Activated CD4-positive, alpha-beta memory T cell treated with anti-CD3 and anti-CD28 coated beads for 36 hours (primary cell): ENCODE results near the gene ATP2B1. TPM values are rescaled to one million over a fixed set of nuclear protein-coding genes. Genes with fewer than 3 reads are reported as not detected.

ENCODE experiments used
- CTCF ChIA-PET: fragments of 350-600 bp; sonication (Branson Sonifier 250); formaldehyde crosslinking; loops from one replicate; lab custom pipeline; 2021; ENCODE audit warnings: antibody characterized with exemption, inconsistent platforms; lab: Charles Lee
- POLR2A ChIA-PET: fragments of 350-600 bp; sonication (Branson Sonifier 250); formaldehyde crosslinking; loops from one replicate; lab custom pipeline; 2021; ENCODE audit warnings: antibody characterized with exemption; lab: Charles Lee
- DNase-seq: peaks from one replicate; pipeline ENCODE4 v3.0.0-alpha.2; 2020
- H3K27ac Mint-ChIP-seq: one replicate; pipeline ENCODE4 v1.8.0; 2021; ENCODE audit warnings: mixed read lengths
- H3K27me3 Mint-ChIP-seq: one replicate; pipeline ENCODE4 v1.8.0; 2021; ENCODE audit warnings: mixed read lengths
- H3K36me3 Mint-ChIP-seq: one replicate; pipeline ENCODE4 v1.8.0; 2021; ENCODE audit warnings: mixed read lengths
- H3K4me1 Mint-ChIP-seq: one replicate; pipeline ENCODE4 v1.8.0; 2021; ENCODE audit warnings: low read depth, mixed read lengths
- H3K4me3 Mint-ChIP-seq: one replicate; pipeline ENCODE4 v1.8.0; 2021; ENCODE audit warnings: mild to moderate bottlenecking, mixed read lengths
- H3K9me3 Mint-ChIP-seq: one replicate; pipeline ENCODE4 v1.8.0; 2021; ENCODE audit warnings: mixed read lengths
- intact Hi-C: fragments of 100-400 bp; cut with micrococcal nuclease; formaldehyde crosslinking; loops from one replicate; pipeline ENCODE4 v1.15.1; 2023
- total RNA-seq, 2 experiments: library from RNA; stranded (reverse); gene quantifications; one replicate each; pipeline ENCODE4 v1.2.3, GENCODE V29; 2021

The ATP2B1 gene
- total RNA-seq, 2 experiments from 2014 or later: 22.6 to 24.8 TPM

DNA sequence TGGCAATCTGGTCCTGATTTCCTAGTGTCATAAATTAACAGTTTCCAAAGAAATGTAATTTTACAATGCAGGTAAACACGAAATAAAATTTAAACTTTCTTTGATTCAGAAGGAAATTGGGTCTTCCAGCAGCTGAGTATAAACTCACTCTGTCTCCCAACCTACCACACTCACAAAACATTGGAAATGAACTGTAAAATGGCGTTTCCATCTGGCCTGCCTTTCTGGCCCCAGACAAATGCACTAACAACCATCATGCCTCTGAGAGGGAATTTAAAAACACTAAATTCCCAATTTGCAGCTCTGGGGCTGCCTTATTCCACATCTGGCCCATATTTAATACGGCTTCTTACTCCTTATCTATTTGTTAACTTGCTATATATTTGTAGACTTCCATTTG is 19.3 kb downstream of the ATP2B1 start:
- CTCF ChIA-PET: no interaction called here
- intact Hi-C loops: no loop called here
- DNase-seq: no peak
- H3K4me3 Mint-ChIP-seq: no peak overlapping the region
- no peaks in the 10 kb centered on the region for H3K36me3 Mint-ChIP-seq
- POLR2A ChIA-PET: no interaction called here
- H3K27ac Mint-ChIP-seq: no peak overlapping the region
- peaks cover under 1% of the 10 kb centered on the region for H3K9me3 Mint-ChIP-seq
- H3K4me1 Mint-ChIP-seq: peaks cover 62% of the 10 kb centered on the region
- H3K27me3 Mint-ChIP-seq: no peaks in the 10 kb centered on the region

DNA sequence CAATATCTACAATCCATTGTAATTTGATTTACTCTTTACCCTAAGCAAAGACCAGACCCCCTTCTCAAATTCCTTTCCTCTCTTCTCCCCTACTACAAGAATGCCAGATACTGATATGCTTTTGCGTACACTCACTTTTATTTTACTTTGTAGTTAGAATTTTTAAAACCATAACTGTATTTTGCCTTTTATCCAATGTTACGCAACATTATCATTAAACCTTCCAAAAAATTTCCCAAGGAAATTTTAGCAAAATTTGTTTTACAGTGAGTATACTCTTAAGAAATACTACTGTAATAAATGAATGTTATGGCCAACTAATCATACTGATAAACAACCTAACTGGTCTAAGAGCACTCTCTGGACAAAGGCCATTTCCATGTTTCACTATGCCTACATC is 22.3 kb downstream of the ATP2B1 start:
- intact Hi-C loops: no loop called here
- Mint-ChIP-seq H3K4me3 (no peak overlapping the region), H3K36me3 (peaks cover 14% of the 10 kb centered on the region), H3K27me3 (no peaks in the 10 kb centered on the region), H3K4me1 (peaks cover 49% of the 10 kb centered on the region), H3K27ac (no peak overlapping the region), H3K9me3 (peaks cover 23% of the 10 kb centered on the region)
- no peak for DNase-seq
- CTCF ChIA-PET: no interaction called here
- POLR2A ChIA-PET: no interaction called here

DNA sequence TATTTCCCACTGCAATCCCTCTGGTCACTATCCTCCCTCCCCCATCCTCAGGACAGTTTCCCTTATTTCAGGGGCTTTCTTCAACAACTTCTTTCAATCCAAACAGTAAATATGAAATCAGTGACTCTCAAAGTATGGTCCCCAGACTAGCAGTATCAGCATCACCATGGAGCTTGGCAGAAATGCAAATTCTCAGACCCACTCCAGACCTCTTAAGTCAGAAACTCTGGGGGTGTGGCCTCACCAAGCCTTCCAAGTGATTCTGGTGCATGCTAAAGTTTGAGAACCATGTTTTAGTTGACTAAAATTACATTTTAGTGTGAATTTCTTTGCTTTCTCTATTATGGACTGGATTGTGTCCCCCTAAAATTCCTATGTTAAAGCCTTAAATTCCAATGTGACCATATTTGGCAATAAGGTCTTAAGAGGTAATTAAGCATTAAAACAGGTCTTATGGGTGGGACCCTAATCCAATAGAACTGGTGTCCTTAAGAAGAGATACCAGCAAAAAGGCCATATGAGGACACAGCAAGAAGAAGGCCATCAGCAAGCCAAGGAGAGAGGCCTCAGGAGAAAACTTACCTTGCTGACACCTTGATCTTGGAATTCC is 23.2 kb downstream of the ATP2B1 start:
- peaks cover 47% of the 10 kb centered on the region for H3K4me1 Mint-ChIP-seq
- POLR2A ChIA-PET: no interaction called here

DNA sequence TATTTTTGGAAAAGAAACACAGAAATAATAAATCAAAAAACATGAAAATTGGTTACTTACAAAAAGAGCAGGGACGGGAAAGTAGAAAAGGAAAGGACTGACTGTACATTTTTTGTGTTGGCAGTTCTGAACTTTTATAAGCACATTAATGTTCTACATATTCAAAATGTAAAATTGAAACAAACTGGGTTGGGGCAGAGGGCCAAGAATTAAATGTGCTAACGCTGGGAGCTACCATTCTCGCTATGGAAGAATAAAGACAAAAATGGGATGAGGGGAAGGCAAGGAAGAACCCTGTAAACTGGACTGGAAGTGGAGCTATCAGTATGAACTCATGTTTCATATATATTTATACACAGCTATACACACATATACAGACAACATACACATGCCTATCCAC is 24.5 kb downstream of the ATP2B1 start:
- H3K4me1 Mint-ChIP-seq: peaks cover 51% of the 10 kb centered on the region
- H3K4me3 Mint-ChIP-seq: no peak overlapping the region
- no peaks in the 10 kb centered on the region for H3K27me3 Mint-ChIP-seq
- no peak overlapping the region for H3K27ac Mint-ChIP-seq
- no peak for DNase-seq
- POLR2A ChIA-PET: interaction anchor here (1.4 kb wide), 1 partner anchor 25 kb away, joined by 3 read pairs; no protein-coding TSS in a partner anchor
- peaks cover 39% of the 10 kb centered on the region for H3K9me3 Mint-ChIP-seq
- peaks cover 29% of the 10 kb centered on the region for H3K36me3 Mint-ChIP-seq
- intact Hi-C loops: no loop called here
- CTCF ChIA-PET: no interaction called here

More for the DNA sequence above, 23.2 kb downstream of the ATP2B1 start:
- Mint-ChIP-seq H3K9me3 (peaks cover 29% of the 10 kb centered on the region), H3K27me3 (no peaks in the 10 kb centered on the region), H3K4me3 (no peak overlapping the region), H3K36me3 (peaks cover 21% of the 10 kb centered on the region), H3K27ac (no peak overlapping the region)
- no peak for DNase-seq
- intact Hi-C loops: no loop called here
- CTCF ChIA-PET: no interaction called here

DNA sequence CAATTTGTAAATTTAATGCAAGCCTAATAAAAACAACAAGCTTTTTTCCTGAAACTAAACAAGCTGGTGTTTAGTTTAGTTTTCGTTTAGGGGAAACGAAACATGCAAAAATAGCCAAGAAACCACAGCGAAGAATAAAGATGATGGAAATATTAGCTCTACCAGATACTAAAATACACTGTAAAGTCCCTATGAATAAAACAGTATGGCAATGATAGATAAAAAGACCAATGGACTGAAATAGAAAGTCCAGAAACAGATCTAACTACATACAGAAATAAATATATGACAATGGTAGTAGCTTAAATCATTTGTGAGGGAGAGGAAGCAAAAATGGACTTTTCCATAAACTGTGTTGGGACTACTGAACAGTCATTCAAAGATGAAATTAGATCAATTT is 26.4 kb downstream of the ATP2B1 start:
- Mint-ChIP-seq H3K4me1 (peaks cover 54% of the 10 kb centered on the region), H3K36me3 (peaks cover 29% of the 10 kb centered on the region), H3K4me3 (no peak overlapping the region), H3K27ac (no peak overlapping the region), H3K27me3 (no peaks in the 10 kb centered on the region), H3K9me3 (peaks cover 39% of the 10 kb centered on the region)
- ChIA-PET CTCF (no interaction called here), POLR2A (no interaction called here)
- intact Hi-C loops: no loop called here
- DNase-seq: no peak

DNA sequence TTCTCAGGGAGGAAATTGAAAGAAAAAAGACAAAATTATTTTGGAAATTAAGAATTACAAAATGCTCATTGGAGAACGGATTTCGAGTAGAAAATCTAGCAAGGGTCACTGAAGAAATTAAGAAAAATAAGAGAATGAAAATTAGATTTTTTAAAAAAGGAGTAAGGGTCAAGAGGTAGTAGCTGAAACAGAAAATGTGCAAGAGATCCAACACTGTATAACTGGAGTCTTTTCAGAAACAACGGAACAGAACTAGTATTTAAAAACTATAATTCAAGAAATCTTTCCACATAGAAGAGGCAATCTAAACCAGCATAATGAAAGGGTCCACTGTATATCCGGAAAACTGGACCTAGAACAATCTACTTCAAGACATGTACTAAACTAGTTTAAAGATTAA is 28.2 kb downstream of the ATP2B1 start:
- Mint-ChIP-seq H3K27me3 (no peaks in the 10 kb centered on the region), H3K4me1 (peaks cover 61% of the 10 kb centered on the region), H3K27ac (no peak overlapping the region), H3K36me3 (peaks cover 29% of the 10 kb centered on the region), H3K4me3 (no peak overlapping the region), H3K9me3 (peaks cover 39% of the 10 kb centered on the region)
- CTCF ChIA-PET: no interaction called here
- DNase-seq: no peak
- intact Hi-C loops: no loop called here
- POLR2A ChIA-PET: no interaction called here

DNA sequence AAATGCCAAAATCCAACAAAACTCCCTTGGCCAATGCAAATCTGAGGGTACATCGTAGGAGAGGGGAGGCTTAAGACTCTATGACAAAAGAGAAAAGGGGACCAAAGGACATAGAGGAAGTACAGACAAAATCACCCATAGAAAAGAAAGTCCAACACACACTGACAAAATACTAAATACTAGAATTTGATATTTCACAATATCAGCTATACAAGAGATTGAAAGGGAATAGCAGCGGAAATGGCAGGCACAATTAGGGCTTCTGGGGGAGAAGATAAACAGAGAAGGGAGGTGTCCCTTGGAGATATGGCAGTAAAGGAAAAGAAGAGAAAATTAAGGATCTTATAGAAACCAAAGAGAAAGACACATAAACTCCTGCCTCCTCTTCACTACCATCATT is 29.0 kb downstream of the ATP2B1 start:
- no peaks in the 10 kb centered on the region for H3K27me3 Mint-ChIP-seq

DNA sequence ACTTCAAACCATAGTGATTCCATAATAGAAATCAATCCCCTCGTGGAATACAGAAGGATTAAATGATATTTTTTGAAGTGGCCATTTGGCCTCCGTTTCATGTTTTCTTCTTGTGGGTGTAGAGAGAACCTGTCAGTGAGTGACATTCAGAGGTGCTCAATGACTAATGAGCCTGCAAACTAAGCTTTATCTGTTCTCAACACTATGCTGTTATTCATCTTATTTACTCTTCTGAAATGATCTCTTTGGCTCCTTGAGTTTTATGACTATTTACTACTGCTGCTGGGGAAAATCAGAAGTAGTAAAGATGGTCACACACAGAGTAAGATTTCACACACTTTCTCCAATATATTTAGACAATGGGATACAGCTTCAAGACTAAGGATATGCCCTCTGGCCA is 30.4 kb downstream of the ATP2B1 start:
- POLR2A ChIA-PET: interaction anchor here (1.0 kb wide), 1 partner anchor 12 kb away, joined by 3 read pairs; no protein-coding TSS in a partner anchor
- CTCF ChIA-PET: no interaction called here
- peaks cover 24% of the 10 kb centered on the region for H3K36me3 Mint-ChIP-seq
- no peak overlapping the region for H3K4me3 Mint-ChIP-seq
- H3K27me3 Mint-ChIP-seq: no peaks in the 10 kb centered on the region
- no peak for DNase-seq
- peaks cover 60% of the 10 kb centered on the region for H3K4me1 Mint-ChIP-seq
- H3K27ac Mint-ChIP-seq: no peak overlapping the region
- intact Hi-C loops: loop anchor here (2.0 to 10.0 kb wide), 2 partner anchors 15 to 663 kb away; no protein-coding TSS in a partner anchor
- H3K9me3 Mint-ChIP-seq: peaks cover 32% of the 10 kb centered on the region

More for the DNA sequence above, 29.0 kb downstream of the ATP2B1 start:
- ChIA-PET CTCF (no interaction called here), POLR2A (no interaction called here)
- no peak for DNase-seq
- Mint-ChIP-seq H3K36me3 (peaks cover 29% of the 10 kb centered on the region), H3K9me3 (peaks cover 39% of the 10 kb centered on the region), H3K4me3 (no peak overlapping the region), H3K4me1 (peaks cover 56% of the 10 kb centered on the region), H3K27ac (no peak overlapping the region)
- intact Hi-C loops: loop anchor here (2.0 to 10.0 kb wide), 2 partner anchors 17 to 665 kb away; no protein-coding TSS in a partner anchor

DNA sequence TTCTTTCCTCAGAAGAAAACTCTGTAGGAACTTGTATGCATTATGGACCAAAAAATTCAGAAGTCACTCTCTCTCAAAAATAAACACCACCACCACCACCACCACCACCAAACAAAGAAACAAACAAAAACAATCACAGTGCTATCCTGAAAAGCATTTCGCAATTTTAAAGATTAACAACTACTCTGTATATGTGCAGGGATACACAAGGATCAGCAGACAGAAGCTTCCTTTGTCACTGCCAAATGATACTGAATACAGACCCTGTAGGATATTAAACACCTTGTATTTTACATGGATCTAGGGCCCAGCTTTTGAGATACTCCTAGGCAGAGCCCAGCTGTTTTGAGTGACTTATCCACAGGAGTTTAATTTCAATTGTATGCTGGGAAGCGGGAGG is 31.7 kb downstream of the ATP2B1 start:
- POLR2A ChIA-PET: interaction anchor here (0.6 kb wide), 1 partner anchor 13 kb away, joined by 3 read pairs; no protein-coding TSS in a partner anchor
- no peak overlapping the region for H3K4me3 Mint-ChIP-seq
- H3K27me3 Mint-ChIP-seq: no peaks in the 10 kb centered on the region
- H3K4me1 Mint-ChIP-seq: peaks cover 73% of the 10 kb centered on the region
- no peak overlapping the region for H3K27ac Mint-ChIP-seq
- CTCF ChIA-PET: interaction anchor here (0.7 to 0.8 kb wide), 2 partner anchors 14 to 32 kb away, joined by 3 read pairs; partner anchors contain the start of gene ATP2B1
- H3K9me3 Mint-ChIP-seq: peaks cover 19% of the 10 kb centered on the region
- peaks cover 18% of the 10 kb centered on the region for H3K36me3 Mint-ChIP-seq
- DNase-seq: no peak
- intact Hi-C loops: loop anchor here (10.0 kb wide), 1 partner anchor 662 kb away; no protein-coding TSS in a partner anchor

DNA sequence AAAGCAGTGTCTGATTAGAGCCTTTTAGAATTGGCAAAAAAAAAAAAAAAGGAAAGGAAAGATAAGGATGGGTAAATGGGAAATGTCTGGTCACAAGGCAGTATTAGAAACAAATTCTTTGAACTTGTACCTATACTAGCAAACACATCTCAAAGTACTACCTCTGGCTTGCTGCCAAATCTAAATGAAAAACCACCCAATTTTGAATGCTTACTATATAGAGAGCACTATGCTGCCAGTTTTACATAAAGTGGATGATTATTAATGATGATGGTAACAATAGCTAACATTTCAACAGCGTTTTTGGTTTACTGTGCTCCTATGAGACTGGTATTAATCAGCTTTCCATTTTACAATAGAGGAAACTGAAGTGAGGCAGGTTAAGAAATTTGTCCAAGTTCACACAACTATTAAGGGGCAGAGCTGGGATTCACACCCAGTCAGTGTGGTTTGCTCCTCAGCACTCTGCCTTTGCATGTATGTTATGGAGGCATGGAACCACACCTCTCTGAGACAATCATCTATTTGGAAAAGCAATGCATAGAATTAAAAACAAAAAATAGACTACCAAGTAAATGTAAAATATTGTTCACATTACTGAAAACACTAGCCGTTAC is 34.2 kb downstream of the ATP2B1 start:
- H3K4me3 Mint-ChIP-seq: no peak overlapping the region

DNA sequence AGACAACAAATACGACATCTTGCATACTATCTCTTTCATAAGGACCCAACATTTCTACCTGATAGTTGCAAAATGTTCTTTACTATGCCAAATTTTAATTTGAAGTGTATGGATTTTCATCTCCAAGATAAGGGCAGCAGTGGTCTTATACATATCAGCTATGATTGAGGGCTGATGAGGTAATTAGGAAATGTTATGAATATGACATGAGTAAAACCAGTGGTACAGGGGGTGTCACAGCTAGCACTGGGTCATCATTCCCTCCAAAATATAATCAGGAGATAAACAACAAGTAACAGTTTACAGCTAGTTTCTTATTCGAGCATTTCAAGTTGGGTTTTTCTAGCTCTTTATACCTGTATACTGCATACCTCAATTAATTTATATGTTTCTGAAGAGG is 35.0 kb downstream of the ATP2B1 start:
- no peak for DNase-seq
- no peaks in the 10 kb centered on the region for H3K9me3 Mint-ChIP-seq
- H3K4me1 Mint-ChIP-seq: peaks cover 80% of the 10 kb centered on the region
- no peak overlapping the region for H3K27ac Mint-ChIP-seq
- CTCF ChIA-PET: interaction anchor here (1.4 kb wide), 1 partner anchor 11 kb away, joined by 3 read pairs; no protein-coding TSS in a partner anchor
- H3K27me3 Mint-ChIP-seq: no peaks in the 10 kb centered on the region
- intact Hi-C loops: loop anchor here (2.0 to 10.0 kb wide), 2 partner anchors 207 to 659 kb away; no protein-coding TSS in a partner anchor
- POLR2A ChIA-PET: no interaction called here
- H3K4me3 Mint-ChIP-seq: no peak overlapping the region
- no peaks in the 10 kb centered on the region for H3K36me3 Mint-ChIP-seq

More for the DNA sequence above, 34.2 kb downstream of the ATP2B1 start:
- DNase-seq: no peak
- no peaks in the 10 kb centered on the region for H3K27me3 Mint-ChIP-seq
- ChIA-PET CTCF (interaction anchor here (1.4 kb wide), 1 partner anchor 12 kb away, joined by 3 read pairs; no protein-coding TSS in a partner anchor), POLR2A (interaction anchor here (1.1 kb wide), 1 partner anchor 34 kb away, joined by 3 read pairs; the partner anchor contains the start of gene ATP2B1)
- peaks cover 79% of the 10 kb centered on the region for H3K4me1 Mint-ChIP-seq
- H3K36me3 Mint-ChIP-seq: no peaks in the 10 kb centered on the region
- H3K27ac Mint-ChIP-seq: no peak overlapping the region
- intact Hi-C loops: loop anchor here (10.0 kb wide), 1 partner anchor 660 kb away; no protein-coding TSS in a partner anchor
- H3K9me3 Mint-ChIP-seq: no peaks in the 10 kb centered on the region

DNA sequence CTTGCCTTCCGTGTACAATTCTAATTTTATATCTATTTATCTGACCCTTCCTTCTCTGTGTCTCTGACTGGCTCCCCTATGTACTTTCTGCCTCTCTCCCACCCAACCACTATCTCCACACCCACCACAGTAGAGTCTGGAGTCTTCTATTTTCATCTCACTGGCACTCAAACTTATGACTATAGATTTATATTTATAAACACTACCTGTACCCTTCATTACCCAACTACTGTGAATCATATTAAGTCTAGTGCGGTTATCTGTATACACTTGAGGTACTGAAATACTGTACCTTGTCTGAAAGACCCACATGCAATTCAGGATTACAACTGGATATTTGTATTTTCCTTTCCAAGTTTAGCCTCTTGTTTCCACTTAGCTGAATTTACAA is 36.1 kb downstream of the ATP2B1 start:
- no peak overlapping the region for H3K4me3 Mint-ChIP-seq
- DNase-seq: no peak
- no peaks in the 10 kb centered on the region for H3K27me3 Mint-ChIP-seq
- H3K9me3 Mint-ChIP-seq: no peaks in the 10 kb centered on the region
- H3K36me3 Mint-ChIP-seq: no peaks in the 10 kb centered on the region
- intact Hi-C loops: loop anchor here (1.0 to 10.0 kb wide), 4 partner anchors 9 to 658 kb away; no protein-coding TSS in a partner anchor
- peaks cover 80% of the 10 kb centered on the region for H3K4me1 Mint-ChIP-seq
- no peak overlapping the region for H3K27ac Mint-ChIP-seq
- POLR2A ChIA-PET: no interaction called here
- CTCF ChIA-PET: no interaction called here
